ENCODE measurements around the gene CWC15.
A peak's percentile ranks its signal among the peaks of the same experiment; 100 is the strongest.

Gene CWC15

GRCh38 chr11:94960488-94960887 lies 12.9 kb downstream of the CWC15 start:
- TF ChIP-seq CTCF (IDR thresholded peaks at IDR 0.05; ENCODE audit: unreplicated experiment in 3 of 3) = no peak
- Mint-ChIP-seq H3K27ac (no peak overlapping the region), H3K36me3 (ENCODE audit: low read depth) (peaks cover 56% of the 10 kb centered on the region), H3K4me1 (no peaks in the 10 kb centered on the region), H3K27me3 (ENCODE audit: low read depth) (no peaks in the 10 kb centered on the region), H3K4me3 (no peak overlapping the region), H3K9me3 (no peaks in the 10 kb centered on the region)

- TF ChIP-seq CTCF (IDR thresholded peaks at IDR 0.05; ENCODE audit: unreplicated experiment in 3 of 3) = no peak
- H3K4me1 Mint-ChIP-seq = no peaks in the 10 kb centered on the region
- H3K36me3 Mint-ChIP-seq (ENCODE audit: low read depth) = peaks cover 43% of the 10 kb centered on the region
- no peak overlapping the region for H3K4me3 Mint-ChIP-seq
- H3K27ac Mint-ChIP-seq = no peak overlapping the region
- H3K27me3 Mint-ChIP-seq (ENCODE audit: low read depth) = no peaks in the 10 kb centered on the region
- no peaks in the 10 kb centered on the region for H3K9me3 Mint-ChIP-seq
These were observed 14.2 kb downstream of the CWC15 start for GRCh38 chr11:94959179-94959578.

- Mint-ChIP-seq H3K36me3 (ENCODE audit: low read depth) (peaks cover 34% of the 10 kb centered on the region), H3K27me3 (ENCODE audit: low read depth) (no peaks in the 10 kb centered on the region), H3K4me3 (no peak overlapping the region), H3K27ac (peak overlapping the region in 2 of 3 experiments; percentile 28 to 60), H3K9me3 (no peaks in the 10 kb centered on the region), H3K4me1 (no peaks in the 10 kb centered on the region)
- no peak for TF ChIP-seq CTCF (IDR thresholded peaks at IDR 0.05; ENCODE audit: unreplicated experiment in 3 of 3)
These were observed 15.1 kb downstream of the CWC15 start for GRCh38 chr11:94958121-94958696.

GRCh38 chr11:94956963-94957362 lies 16.4 kb downstream of the CWC15 start:
- Mint-ChIP-seq H3K4me3 (no peak overlapping the region), H3K27me3 (ENCODE audit: low read depth) (no peaks in the 10 kb centered on the region), H3K36me3 (ENCODE audit: low read depth) (peaks cover 25% of the 10 kb centered on the region), H3K4me1 (no peaks in the 10 kb centered on the region), H3K27ac (no peak overlapping the region), H3K9me3 (no peaks in the 10 kb centered on the region)
- no peak for TF ChIP-seq CTCF (IDR thresholded peaks at IDR 0.05; ENCODE audit: unreplicated experiment in 3 of 3)

GRCh38 chr11:94954753-94955152 lies 18.6 kb downstream of the CWC15 start:
- no peak overlapping the region for H3K27ac Mint-ChIP-seq
- H3K36me3 Mint-ChIP-seq (ENCODE audit: low read depth) = peaks cover 12% of the 10 kb centered on the region
- TF ChIP-seq CTCF (IDR thresholded peaks at IDR 0.05; ENCODE audit: unreplicated experiment in 3 of 3) = no peak
- H3K4me3 Mint-ChIP-seq = no peak overlapping the region
- H3K4me1 Mint-ChIP-seq = no peaks in the 10 kb centered on the region
- H3K27me3 Mint-ChIP-seq (ENCODE audit: low read depth) = no peaks in the 10 kb centered on the region
- H3K9me3 Mint-ChIP-seq = peaks cover 5% of the 10 kb centered on the region

GRCh38 chr11:94948070-94948617 lies 25.2 kb downstream of the CWC15 start:
- no peak for TF ChIP-seq CTCF (IDR thresholded peaks at IDR 0.05; ENCODE audit: unreplicated experiment in 3 of 3)
- Mint-ChIP-seq H3K27ac (peak overlapping the region; percentile 37 to 86 (median 83)), H3K4me1 (peaks cover 8% of the 10 kb centered on the region), H3K36me3 (ENCODE audit: low read depth) (no peaks in the 10 kb centered on the region), H3K27me3 (ENCODE audit: low read depth) (peaks cover 10% of the 10 kb centered on the region), H3K4me3 (no peak overlapping the region), H3K9me3 (peaks cover 6% of the 10 kb centered on the region)
